GM18868 (cell line): ENCODE data around the gene AP1S1.
"Not testable (repeated sequence)": the region's sequence is repeated elsewhere in the genome, so short reads cannot be mapped to it uniquely, and the experiment has no call there.

Source experiments
- ATAC-seq: cut with Tn5 transposase; IDR thresholded peaks from one replicate; pipeline ENCODE4 v1.9.1; 2021; ENCODE audit warnings: mild to moderate bottlenecking, moderate library complexity; ENCODE audit not compliant: unreplicated experiment

The AP1S1 gene

DNA sequence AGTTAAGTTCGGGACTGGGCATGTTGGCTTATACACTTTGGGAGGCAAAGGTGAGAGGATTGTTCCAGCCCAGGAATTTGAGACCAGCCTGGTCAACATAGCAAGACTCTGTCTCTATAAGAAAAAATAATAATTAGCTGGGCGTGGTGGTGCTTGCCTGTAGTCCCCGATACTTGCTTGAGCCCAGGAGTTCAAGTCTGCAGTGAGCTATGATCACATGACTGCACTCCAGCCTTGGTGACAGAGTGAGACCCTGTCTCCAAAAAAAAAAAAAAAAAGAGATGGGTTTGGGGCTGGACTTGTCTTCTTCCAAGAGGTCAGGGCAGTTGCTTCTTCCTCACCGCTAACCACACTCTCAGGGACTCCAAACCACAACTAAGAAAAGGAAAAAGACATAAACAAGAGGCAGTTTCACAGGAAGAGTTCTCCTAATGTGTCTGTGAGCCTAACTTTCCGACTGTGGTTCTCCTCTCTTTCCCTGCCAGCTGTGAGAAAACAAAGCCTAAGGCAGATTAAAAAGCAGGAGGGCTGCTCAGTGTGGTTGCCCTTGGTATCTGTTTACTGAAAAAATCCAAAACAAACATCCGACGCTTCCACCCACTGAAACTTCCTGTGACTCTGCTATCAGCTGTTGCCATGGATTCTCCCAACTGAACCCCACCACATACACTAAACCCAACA lies 29.8 kb upstream of the AP1S1 start:
- ATAC-seq = no peak

DNA sequence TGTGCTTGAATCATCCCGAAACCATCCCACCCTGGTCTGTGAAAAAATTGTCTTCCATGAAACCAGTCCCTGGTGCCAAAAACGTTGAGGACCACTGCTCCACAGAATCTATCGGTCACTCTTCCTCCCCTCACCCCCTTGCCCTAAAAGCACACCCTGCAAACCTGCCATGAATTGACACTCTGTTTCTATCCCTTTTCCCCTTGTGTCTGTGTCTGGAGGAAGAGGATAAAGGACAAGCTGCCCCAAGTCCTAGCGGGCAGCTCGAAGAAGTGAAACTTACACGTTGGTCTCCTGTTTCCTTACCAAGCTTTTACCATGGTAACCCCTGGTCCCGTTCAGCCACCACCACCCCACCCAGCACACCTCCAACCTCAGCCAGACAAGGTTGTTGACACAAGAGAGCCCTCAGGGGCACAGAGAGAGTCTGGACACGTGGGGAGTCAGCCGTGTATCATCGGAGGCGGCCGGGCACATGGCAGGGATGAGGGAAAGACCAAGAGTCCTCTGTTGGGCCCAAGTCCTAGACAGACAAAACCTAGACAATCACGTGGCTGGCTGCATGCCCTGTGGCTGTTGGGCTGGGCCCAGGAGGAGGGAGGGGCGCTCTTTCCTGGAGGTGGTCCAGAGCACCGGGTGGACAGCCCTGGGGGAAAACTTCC lies 28.2 kb upstream of the AP1S1 start:
- peak; percentile 29 for ATAC-seq

DNA sequence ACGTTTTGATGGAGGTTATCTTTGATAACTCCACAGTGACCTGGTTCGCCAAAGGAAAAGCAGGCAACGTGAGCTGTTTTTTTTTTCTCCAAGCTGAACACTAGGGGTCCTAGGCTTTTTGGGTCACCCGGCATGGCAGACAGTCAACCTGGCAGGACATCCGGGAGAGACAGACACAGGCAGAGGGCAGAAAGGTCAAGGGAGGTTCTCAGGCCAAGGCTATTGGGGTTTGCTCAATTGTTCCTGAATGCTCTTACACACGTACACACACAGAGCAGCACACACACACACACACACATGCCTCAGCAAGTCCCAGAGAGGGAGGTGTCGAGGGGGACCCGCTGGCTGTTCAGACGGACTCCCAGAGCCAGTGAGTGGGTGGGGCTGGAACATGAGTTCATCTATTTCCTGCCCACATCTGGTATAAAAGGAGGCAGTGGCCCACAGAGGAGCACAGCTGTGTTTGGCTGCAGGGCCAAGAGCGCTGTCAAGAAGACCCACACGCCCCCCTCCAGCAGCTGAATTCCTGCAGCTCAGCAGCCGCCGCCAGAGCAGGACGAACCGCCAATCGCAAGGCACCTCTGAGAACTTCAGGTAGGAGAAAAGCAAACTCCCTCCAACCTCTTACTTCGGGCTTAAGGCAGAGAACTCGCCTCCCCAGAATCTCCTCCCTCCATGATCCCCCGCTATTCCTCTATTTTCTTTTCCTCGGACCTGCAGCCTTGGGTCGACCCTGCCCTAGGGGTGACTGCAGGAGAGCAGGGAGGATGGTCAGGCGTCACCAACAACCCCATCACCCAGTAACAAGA lies 27.4 kb upstream of the AP1S1 start, which contains the start of gene SERPINE1:
Gene SERPINE1 (plus strand): TSS at position 454 of the 809 bp plus-strand sequence. CDS start 1,290 bp downstream, outside the sequence.
- ATAC-seq = peak; percentile 63

DNA sequence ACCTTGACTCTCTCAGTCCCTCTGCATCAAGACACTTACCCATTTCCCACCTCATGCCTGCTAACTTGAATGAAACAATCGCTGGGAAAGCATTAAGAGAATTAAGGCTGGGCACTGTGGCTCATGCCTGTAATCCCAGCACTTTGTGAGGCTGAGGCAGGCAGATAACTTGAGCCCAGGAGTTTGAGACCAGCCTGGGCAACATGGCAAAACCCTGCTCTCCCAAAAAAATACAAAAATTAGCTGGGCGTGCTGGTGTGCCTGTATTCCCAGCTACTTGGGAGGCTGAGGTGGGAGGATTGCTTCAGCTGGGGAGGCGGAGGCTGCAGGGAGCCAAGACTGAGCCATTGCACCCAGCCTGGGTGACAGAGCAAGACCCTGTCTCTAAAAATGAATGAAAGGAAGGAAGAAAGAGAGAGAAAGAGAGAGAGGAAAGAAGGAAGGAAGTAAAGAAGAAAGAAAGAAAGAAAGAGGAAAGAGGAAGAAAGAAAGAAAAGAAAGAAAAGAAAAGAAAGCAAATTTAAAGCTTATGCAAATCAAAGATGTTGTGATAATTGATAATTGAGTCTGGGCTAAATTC lies 26.7 kb upstream of the AP1S1 start:
- no peak for ATAC-seq

DNA sequence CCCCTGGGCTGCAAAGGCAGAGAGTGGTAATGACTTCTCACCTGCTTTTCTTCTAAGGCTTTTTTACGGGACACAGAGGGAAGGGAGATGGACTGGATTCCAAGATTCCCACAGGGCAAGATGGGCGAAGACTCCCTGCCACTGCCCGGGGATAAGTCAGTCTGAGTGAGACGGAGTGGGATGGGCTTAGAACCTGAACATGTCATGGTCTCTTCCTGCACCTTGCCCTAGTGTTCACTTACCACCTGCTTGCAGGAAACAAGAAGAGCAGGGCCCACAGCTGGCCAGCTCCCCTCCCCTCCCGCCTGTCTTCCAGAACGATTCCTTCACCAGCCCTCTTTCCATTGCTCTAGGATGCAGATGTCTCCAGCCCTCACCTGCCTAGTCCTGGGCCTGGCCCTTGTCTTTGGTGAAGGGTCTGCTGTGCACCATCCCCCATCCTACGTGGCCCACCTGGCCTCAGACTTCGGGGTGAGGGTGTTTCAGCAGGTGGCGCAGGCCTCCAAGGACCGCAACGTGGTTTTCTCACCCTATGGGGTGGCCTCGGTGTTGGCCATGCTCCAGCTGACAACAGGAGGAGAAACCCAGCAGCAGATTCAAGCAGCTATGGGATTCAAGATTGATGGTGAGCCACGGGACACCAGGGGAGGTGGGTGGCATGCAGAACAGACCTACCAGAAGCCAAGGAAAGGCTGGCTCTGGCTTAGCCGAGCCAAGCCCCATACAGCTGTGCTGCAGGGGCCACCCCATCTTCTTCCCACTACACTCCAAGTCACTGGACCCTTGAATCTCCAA lies 26.0 kb upstream of the AP1S1 start:
- ATAC-seq = no peak

DNA sequence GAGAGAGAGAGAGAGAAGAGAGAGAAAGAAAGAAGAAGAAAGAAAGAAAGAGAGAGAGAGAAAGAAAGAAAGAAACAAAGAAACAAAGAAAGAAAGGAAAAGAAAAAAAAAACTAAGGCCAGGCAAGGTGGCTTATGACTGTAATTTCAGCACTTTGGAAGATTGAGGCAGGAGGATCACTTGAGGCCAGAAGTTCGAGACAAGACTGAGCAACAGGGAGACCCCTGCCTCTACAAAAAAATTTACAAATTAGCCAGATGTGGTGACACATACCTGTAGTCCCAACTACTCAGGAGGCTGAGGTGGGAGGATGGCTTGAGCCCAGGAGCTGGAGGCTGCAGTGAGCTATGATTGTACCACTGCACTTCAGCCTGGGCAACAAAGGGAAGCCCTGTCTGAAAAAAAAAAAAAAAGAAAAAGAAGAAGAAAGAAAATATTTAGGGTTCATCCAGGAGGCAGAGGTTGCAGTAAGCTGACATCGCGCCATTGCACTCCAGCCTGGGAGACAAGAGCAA lies 24.6 kb upstream of the AP1S1 start:
- ATAC-seq = no peak

DNA sequence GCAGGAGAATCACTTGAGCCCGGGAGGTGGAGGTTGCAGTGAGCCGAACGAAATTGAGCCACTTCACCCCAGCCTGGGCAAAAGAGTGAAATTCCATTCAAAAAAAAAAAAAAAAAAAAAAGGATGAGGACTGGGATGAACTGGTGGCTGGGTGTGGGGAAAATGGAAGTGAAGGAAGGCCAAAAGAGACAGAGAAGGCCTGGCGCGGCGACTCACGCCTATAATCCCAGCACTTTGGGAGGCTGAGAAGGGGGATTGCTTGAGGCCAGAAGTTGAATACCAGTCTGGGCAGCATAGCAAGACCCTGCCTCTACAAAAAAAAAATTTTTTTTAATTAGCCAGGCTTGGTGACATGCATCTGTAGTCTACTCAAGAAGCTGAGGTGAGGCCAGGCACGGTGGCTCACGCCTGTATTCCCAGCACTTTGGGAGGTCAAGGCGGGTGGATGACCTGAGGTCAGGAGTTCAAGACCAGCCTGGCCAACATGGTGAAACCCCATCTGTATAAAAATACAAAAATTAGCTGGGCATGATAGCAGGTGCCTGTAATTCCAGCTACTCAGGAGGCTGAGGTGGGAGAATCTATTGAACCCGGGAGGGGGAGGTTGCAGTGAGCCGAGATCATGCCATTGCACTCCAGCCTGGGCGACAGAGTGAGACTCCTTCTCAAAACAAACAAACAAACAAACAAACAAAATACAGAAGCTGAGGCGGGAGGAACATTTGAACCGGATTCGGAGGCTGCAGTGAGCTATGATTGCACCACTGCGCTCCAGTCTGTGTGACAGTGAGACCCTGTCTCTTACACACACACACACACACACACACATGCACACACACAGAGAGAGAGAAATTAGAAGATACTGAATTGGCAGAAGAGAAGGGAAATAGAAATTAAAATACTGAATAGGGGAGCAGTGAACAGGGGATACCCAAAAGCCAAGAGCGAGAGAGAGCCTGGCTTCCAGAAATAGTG lies 21.4 kb upstream of the AP1S1 start:
- not testable (repeated sequence) for ATAC-seq

DNA sequence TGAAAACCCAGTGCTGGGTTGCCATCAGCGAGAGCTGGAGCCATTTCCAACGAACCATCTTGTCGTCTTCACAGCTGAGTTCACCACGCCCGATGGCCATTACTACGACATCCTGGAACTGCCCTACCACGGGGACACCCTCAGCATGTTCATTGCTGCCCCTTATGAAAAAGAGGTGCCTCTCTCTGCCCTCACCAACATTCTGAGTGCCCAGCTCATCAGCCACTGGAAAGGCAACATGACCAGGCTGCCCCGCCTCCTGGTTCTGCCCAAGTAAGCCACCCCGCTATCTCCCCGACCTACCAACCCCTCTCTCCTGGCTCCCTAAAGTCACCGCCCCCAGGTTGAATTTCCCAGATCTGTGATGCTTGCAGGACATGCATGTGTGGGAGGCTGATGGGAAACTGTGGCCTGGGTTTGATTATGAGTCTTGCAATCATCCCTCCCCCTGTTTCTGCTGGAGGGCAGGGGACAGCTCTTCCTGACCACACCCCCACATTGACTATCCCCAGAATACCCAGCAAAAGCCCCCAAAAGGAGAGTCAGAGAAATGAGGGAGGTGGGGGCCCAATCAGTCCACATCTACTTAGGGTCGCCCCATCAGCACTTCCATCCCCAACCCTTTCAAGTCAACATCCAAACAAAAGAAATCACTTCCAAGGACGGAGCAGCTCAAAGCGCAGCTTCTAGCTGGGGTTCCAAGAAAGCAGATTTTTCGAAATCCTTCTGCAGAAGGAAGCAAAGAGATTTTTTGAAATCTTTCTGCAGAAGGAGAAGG lies 20.5 kb upstream of the AP1S1 start:
- ATAC-seq = no peak

DNA sequence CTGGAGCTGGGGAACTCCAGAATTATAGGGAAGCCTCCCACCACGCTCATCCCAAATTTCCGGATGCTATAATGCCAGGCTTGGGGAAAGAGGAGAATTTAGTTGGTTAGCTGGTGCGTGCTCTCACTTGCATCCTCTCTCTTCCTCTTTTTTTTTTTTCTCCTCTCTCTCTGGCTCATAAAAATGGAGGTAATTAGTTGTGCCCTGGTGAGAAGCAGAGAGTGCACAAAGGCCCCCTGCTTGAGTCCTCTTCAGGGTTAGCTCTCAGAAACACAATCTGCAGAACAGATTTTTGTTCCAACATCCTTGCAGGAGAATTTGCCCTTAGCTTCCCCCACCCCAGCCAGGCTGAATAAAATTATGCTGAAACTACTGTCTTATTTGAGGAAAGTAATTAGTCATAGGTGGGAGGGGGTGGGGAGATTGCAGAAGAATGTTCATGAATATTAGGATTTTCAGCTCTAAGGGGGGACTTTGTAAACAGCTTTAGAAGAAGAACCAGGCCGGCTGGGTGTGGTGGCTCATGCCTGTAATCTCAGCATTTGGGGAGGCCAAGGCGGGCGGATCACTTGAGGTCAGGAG lies 19.8 kb upstream of the AP1S1 start:
- no peak for ATAC-seq

DNA sequence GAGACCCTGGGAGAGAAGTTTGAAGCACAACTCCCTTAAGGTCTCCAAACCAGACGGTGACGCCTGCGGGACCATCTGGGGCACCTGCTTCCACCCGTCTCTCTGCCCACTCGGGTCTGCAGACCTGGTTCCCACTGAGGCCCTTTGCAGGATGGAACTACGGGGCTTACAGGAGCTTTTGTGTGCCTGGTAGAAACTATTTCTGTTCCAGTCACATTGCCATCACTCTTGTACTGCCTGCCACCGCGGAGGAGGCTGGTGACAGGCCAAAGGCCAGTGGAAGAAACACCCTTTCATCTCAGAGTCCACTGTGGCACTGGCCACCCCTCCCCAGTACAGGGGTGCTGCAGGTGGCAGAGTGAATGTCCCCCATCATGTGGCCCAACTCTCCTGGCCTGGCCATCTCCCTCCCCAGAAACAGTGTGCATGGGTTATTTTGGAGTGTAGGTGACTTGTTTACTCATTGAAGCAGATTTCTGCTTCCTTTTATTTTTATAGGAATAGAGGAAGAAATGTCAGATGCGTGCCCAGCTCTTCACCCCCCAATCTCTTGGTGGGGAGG lies 16.5 kb upstream of the AP1S1 start:
- no peak for ATAC-seq

DNA sequence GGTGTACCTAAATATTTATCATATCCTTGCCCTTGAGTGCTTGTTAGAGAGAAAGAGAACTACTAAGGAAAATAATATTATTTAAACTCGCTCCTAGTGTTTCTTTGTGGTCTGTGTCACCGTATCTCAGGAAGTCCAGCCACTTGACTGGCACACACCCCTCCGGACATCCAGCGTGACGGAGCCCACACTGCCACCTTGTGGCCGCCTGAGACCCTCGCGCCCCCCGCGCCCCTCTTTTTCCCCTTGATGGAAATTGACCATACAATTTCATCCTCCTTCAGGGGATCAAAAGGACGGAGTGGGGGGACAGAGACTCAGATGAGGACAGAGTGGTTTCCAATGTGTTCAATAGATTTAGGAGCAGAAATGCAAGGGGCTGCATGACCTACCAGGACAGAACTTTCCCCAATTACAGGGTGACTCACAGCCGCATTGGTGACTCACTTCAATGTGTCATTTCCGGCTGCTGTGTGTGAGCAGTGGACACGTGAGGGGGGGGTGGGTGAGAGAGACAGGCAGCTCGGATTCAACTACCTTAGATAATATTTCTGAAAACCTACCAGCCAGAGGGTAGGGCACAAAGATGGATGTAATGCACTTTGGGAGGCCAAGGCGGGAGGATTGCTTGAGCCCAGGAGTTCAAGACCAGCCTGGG lies 15.9 kb upstream of the AP1S1 start:
- ATAC-seq = peak; percentile 75

DNA sequence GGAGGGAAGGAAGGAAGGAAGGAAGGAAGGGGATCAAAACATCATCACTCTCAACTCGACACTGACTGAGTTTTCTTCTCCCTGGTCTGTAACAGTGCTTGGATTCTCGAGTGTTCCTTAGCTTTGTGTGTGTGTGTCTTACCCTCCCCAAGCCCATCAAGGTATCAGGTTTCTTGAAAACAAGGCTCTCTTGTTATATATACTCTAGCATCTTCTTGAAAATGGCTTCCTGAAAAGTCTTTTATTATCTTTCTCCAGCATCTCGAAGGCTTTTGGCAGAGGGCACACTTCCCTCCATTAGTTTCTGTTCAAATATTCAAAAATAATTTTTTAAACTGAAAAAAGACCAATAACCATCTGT lies 14.0 kb upstream of the AP1S1 start:
- ATAC-seq = no peak

DNA sequence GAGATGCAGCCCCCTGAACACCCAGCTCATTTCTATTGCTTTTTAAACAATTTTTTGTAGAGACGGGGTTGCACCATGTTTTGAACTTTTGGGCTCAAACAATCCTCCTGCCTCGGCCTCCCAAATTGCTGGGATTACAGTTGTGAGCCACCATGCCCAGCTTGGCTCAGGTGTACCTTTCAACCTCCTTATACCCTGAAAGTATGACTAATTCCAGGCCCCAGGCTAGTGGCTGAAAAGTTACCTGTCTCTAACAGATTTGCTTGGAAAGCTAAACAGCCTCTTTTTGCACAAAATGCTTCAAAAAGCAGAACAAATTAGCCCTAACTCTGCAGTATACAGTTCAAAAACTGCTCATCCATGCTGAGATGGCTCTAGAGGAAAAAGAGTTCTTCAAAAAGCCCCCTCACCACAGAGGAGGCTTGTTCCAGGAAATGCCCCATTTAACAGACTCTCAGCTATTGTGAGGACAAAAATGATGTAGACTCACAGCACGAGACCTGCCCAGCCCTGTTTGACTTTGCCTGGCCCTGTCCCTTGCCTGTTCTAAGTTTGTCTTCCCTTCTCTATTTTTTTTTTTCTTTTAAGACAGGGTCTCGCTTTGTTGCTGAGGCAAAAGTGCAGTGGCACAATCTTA lies 13.4 kb upstream of the AP1S1 start:
- ATAC-seq = no peak

DNA sequence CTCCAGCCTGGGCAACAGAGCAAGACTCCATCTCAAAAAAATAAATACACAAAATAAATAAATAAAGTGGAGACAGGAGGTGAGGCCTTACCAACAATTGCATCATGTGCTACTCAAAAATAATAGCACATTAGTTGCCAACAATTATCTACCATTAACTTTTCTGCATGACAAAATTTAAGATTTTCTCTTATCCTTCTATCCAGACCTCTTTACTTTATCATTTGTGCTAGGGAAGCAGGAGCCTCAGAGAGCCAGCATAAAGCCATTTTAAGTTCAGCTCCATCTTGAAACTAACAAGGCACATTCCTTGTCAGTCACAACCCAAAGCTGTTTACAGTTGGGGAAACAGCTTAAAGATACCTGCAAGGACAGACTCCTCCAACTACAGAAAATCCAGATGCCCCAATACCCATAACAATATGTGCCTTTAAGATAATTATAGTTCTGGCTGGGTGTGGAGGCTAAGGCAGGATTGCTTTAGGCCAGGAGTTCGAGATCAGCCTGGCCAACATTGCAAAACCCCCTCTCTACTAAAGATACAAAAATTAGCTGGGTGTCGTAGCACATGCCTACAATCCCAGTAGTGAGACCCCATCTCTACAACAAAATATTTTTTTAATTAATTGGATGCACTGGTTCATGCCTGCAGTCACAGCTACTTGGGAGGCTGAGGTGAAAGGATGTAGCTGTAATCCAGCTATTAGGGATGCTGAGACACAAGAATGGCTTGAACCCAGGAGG lies 2.2 kb upstream of the AP1S1 start:
- no peak for ATAC-seq

DNA sequence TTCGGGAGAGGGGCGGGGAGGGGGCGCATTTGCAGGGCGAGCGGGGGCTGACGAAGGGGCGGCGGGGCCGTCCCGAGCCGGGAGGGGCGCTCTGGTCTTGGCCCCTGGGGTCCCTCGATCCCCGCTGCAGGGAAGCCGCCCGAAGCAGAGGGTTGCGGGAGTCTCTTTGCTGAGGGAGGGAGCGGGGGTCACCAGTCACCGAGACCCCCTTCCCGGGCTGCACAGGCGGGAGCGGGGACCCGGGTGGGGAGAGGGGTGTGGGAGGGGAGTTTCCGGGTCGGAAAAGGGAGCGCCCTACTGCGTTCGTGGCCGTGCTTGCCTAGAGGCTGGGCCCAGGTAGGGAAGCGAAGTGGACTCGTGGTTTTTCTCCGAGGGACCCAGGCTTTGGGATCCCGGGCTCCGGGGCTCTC lies 422 bp downstream of the AP1S1 start:
- no peak for ATAC-seq

DNA sequence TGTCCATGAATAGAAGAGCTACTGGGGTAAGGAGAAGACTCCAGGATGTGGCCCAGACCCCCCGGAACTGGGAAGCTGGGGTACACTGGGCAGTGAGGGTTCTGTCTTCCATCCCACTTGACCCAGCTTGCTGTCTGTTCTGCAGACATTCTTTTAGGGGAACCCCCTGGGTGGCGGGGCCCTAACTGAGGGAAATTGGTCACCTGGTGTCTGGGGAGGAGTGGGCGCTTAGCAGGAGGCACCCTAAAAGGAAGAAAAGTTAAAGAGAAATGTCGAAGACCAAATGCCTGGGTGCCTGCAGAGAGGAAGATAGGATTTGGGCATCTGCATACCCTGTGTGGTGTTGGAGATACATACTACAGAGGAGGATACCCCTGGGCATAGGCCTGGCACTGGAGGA lies 1.0 kb downstream of the AP1S1 start:
- no peak for ATAC-seq
